ENCODE results near the gene ETF1. TPM values are rescaled to one million over a fixed set of nuclear protein-coding genes. Genes with fewer than 3 reads are reported as not detected.

ETF1 gene
- total and polyA plus RNA-seq, 5 donors from 2014 or later = 25.9 to 170 (median 38.8) TPM

DNA sequence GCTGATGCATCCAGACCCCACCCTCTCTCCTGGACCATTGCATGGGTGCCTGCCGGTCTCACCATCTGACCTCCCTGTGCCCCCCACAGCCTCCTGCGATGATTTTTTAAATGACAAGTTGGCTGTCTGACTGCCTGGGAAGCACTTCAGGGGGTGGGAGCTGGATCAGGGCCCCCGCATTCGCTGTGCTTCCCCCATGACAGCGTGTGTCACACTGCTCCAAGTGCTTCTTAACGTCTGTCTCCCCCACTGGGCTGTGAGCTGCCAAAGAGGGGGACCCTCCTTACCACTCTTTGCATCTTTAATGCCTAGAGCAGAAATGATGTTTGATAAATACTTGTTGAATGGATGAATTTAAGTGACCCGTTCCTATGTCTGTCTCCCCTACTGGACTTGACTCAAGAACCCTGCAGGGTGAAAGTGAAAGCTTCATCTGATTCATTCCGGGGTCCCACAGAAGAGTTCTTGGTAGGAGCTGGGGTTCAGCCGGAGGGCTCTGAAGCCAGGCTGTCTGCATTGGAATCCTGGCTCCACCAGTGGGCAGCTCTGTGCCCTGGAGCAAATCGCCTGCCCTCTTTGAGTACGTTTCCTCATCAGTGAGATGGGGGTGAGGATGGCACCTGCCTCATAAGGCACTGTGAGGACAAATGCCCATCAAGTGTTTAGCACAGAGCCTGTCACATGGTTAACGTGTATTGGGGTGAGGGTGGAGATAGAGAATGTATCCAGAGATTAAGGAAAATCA lies 85.3 kb downstream of the ETF1 start:
- no peak for ATAC-seq (ENCODE audit: low read depth in 2 of 2)
- H3K9me3 Mint-ChIP-seq = no peaks in the 10 kb centered on the region
- Histone ChIP-seq H3K36me3 (ENCODE audit: control insufficient read depth, insufficient read depth, low read length) (no peaks in the 10 kb centered on the region), H3K27me3 (ENCODE audit: control insufficient read depth, insufficient read depth, low read length) (no peaks in the 10 kb centered on the region), H3K4me3 (ENCODE audit: low read depth, low read length) (no peak overlapping the region), H3K27ac (ENCODE audit: insufficient read depth, low read length, poor library complexity, severe bottlenecking) (no peak overlapping the region), H3K9me3 (ENCODE audit: control insufficient read depth in 2 of 2, low read length in 2 of 2) (no peaks in the 10 kb centered on the region), H3K4me1 (ENCODE audit: control insufficient read depth, insufficient read depth, low read length, poor library complexity, severe bottlenecking) (peaks cover 28% of the 10 kb centered on the region)
- peak overlapping the region; percentile 74 to 80 (median 75) for H3K27ac Mint-ChIP-seq
- H3K4me1 Mint-ChIP-seq = peaks cover 8 to 40% (median 24%) of the 10 kb centered on the region in 4 donors
- peak overlapping the region in 3 of 4 donors; percentile 20 to 41 (median 38) for H3K4me3 Mint-ChIP-seq
- peaks cover 3% of the 10 kb centered on the region for H3K36me3 Mint-ChIP-seq
- peaks cover under 1% of the 10 kb centered on the region for H3K27me3 Mint-ChIP-seq
- DNase-seq = no peak

Other genes with a start within 250 kb of the ETF1 start
- gene CDC25C, start 211.4 kb downstream of the ETF1 start, total RNA-seq = 0.37 TPM
- under 1 TPM in 3 of 4 donors, not detected in 1; 0.22 to 0.64 (median 0.27) TPM for gene CDC25C, start 211.4 kb downstream of the ETF1 start, polyA plus RNA-seq
- 57.0 TPM for gene FAM53C, start 205.0 kb downstream of the ETF1 start, total RNA-seq
- gene FAM53C, start 205.0 kb downstream of the ETF1 start, polyA plus RNA-seq = 10 to 100 TPM; 20.4 to 28.9 (median 24.6) TPM
- 77.1 TPM for gene KDM3B, start 190.6 kb downstream of the ETF1 start, total RNA-seq
- 10 to 100 TPM; 12.8 to 15.4 (median 13.5) TPM for gene KDM3B, start 190.6 kb downstream of the ETF1 start, polyA plus RNA-seq
- gene REEP2, start 104.2 kb downstream of the ETF1 start, total RNA-seq = not detected
- under 1 TPM in 2 of 4 donors, not detected in 2; 0.21 to 0.52 TPM for gene REEP2, start 104.2 kb downstream of the ETF1 start, polyA plus RNA-seq
- 19.0 TPM for gene EGR1, start 77.8 kb downstream of the ETF1 start, total RNA-seq
- gene EGR1, start 77.8 kb downstream of the ETF1 start, polyA plus RNA-seq = 1 to 10 TPM in 2 of 4 donors, under 1 TPM in 2; 0.38 to 1.1 (median 0.84) TPM
- gene HSPA9, start 32.2 kb upstream of the ETF1 start, total RNA-seq = 276 TPM
- 100 to 1,000 TPM; 113 to 129 (median 121) TPM for gene HSPA9, start 32.2 kb upstream of the ETF1 start, polyA plus RNA-seq
- 48.6 TPM for gene CTNNA1, start 210.2 kb upstream of the ETF1 start, total RNA-seq
- gene CTNNA1, start 210.2 kb upstream of the ETF1 start, polyA plus RNA-seq = 10 to 100 TPM in 3 of 4 donors, 1 to 10 TPM in 1; 8.9 to 24.0 (median 12.1) TPM

All from CD4-positive, CD25-positive, alpha-beta regulatory T cell (primary cell).